RPMI8226 (cell line): ENCODE data around the gene ARID3C.

Source experiments
- DNase-seq: peaks from one replicate; pipeline ENCODE4 v3.0.0-alpha.2; 2015

ARID3C gene

DNA sequence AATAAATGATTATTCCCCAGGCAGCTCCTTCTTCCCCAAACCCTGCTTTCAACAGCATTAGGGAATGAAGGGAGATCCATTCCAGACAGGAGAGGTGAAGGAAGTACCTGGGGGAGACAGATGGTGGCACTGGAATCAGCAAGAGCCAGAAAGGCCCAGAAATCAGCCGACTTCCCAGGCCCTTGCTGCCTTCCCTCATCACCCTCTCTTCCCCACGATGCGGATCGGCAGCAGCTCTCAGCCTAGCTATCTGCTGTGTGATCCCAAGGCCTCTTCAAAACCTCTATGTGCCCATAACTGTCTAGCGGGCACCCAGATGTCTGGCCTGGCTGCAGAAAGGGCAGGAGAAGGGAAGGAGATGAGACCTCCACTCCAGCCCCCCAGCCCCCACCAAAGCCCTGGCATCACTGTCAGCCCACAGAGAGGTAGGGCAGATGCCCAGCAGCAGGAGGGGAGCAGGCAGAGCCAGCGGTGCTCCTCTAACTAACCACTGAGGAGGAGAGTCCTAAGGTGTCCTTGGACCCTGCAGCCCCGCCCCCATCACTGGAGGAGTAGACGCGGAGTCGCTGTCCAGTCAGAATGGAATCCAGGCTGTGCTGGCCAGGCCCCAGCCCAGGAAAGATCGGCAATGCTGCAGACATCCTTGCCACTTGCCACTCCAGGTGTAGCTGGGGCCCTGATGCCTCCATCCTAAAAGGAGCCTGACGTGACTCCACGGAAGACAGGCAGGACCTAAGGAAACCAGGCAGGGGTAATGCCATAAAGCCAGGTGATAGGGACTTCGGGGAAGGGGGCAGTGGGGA is 52.1 kb downstream of the ARID3C start:
- no peak for DNase-seq

GRCh38 chr9:34575862-34576596 is 52.8 kb downstream of the ARID3C start:
- DNase-seq = no peak

DNA sequence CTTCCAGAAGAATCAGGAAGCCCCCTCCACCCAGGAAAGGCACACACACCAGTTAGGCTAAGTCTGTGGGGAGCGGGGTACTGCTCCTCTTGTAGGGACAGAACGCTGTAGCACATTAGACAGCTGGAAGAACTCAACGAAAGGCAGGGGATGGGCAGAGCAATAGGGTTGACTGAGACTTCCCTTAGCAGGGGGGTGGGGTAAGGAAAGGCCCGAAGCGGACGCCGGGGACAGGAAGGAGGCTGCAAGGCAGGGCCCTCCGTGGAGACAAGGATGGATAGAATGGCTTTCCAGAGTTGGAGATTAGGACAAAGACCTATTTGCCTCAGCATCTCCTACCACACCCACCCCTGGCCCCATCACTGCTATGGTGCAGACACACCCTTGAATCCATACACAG is 53.6 kb downstream of the ARID3C start:
- DNase-seq = no peak

DNA sequence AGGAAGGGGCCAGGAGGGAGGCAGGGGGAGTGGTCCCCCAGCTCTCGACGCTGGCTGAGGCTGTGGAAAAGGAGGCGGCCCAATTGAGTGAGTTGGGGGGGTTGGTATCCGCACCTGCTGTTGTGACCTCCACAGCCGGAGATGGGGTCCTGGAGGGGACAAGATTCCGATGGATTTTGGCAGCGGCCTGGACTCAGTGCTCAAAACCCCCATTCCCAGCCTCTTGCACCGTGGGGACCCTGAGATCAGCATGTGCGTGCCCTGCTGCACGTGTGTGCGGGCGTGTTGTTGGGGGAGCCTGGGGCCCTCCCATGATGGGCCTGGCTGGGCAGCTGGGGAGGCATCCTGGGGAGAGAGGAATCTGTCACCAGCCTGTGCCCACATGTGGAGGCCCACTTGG is 54.3 kb downstream of the ARID3C start:
- DNase-seq = no peak

GRCh38 chr9:34573599-34574325 is 55.1 kb downstream of the ARID3C start:
- DNase-seq = no peak

DNA sequence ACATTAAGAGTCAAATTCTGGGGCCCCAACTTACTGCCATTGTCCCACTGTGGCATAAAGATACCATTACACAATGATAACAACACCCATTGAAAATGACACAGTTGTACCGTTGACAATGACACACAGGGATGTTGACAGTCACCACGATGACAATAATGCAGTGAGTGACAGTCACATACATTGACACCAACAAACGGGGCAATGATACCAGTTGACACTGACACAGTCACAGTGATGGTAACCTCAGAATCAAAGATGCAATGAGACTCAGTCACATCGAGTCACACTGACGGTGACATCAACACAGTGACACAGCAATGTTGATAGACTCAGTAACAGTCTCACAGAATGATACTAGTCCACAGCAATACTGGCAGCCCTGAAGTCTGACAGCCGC is 56.2 kb downstream of the ARID3C start:
- no peak for DNase-seq

GRCh38 chr9:34572092-34572491 is 56.8 kb downstream of the ARID3C start:
- peak; percentile 47 for DNase-seq

DNA sequence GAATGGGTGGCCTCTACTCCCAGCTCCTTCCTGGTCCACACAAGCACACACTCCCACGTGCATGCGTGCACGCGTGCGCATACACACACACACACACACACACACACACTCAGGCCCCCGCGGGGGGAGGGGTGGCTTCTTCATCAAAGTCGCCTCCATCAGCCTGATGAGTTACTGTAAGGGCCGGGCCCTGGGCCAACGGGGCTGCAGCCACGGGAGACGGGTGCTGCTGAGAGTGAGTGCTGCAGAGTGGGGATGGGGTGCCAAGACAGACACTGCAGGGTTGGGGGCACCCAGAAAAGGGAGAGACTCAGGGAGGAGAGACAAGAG is 57.4 kb downstream of the ARID3C start:
- DNase-seq = peak; percentile 59
